GM23338 (cell line): ENCODE measurements around the gene C11orf98.

Experiments used
- CREB1 ChIP-seq: fragments of 250-450 bp; sonication (Bioruptor Pico); IDR thresholded peaks from 2 replicates; pipeline ENCODE4 v1.5.0; 2020; ENCODE audit warnings: low read depth, mild to moderate bottlenecking, moderate library complexity
- EZH2 ChIP-seq: fragments of 200-600 bp; sonication (generic); IDR thresholded peaks from one replicate; pipeline ENCODE4 v1.8.0; 2017; ENCODE audit warnings: antibody characterized with exemption, mild to moderate bottlenecking, low read depth; ENCODE audit not compliant: unreplicated experiment
- EZH2phosphoT487 ChIP-seq: fragments of 200-600 bp; sonication (generic); IDR thresholded peaks from one replicate; pipeline ENCODE4 v1.8.1; 2018; ENCODE audit warnings: antibody characterized with exemption; ENCODE audit not compliant: unreplicated experiment
- JUNB ChIP-seq: IDR thresholded peaks from one replicate; pipeline ENCODE4 v1.6.1; 2016; ENCODE audit warnings: antibody characterized with exemption; ENCODE audit not compliant: unreplicated experiment
- NANOG ChIP-seq: IDR thresholded peaks from 2 replicates; pipeline ENCODE4 v1.6.1; 2016; ENCODE audit warnings: antibody characterized with exemption, borderline replicate concordance
- POLR2AphosphoS5 ChIP-seq: IDR thresholded peaks from 2 replicates; pipeline ENCODE4 v1.6.1; 2016; ENCODE audit warnings: antibody characterized with exemption, low read depth
- STAT1 ChIP-seq: IDR thresholded peaks from one replicate; pipeline ENCODE4 v1.6.1; 2016; ENCODE audit warnings: antibody characterized with exemption; ENCODE audit not compliant: unreplicated experiment
- ZNF114 ChIP-seq: fragments of 250-450 bp; sonication (Bioruptor Pico); IDR thresholded peaks from 2 replicates; pipeline ENCODE4 v1.5.0; 2020; ENCODE audit warnings: mild to moderate bottlenecking, moderate library complexity
- ZNF331 ChIP-seq: fragments of 250-450 bp; sonication (Bioruptor Pico); IDR thresholded peaks from 2 replicates; pipeline ENCODE4 v1.5.0; 2020; ENCODE audit warnings: low read depth, mild to moderate bottlenecking, moderate library complexity
- TF ChIP-seq, protein P1 (sequence below), 2 experiments: fragments of 200-600 bp in 1 of 2; sonication (generic) in 1 of 2; conservative IDR thresholded peaks; 2 replicates each; pipeline versions ENCODE4 v1.5.1 to v1.6.1; 2016 to 2017; ENCODE audit warnings: antibody characterized with exemption in 2 of 2, low read depth in 2 of 2, mild to moderate bottlenecking in 2 of 2, moderate library complexity in 1 of 2
- TF ChIP-seq, protein P2 (sequence below): IDR thresholded peaks from one replicate; pipeline ENCODE4 v1.6.1; 2018; ENCODE audit warnings: antibody characterized with exemption; ENCODE audit not compliant: unreplicated experiment
- TF ChIP-seq, protein P3 (sequence below): IDR thresholded peaks from 2 replicates; pipeline ENCODE4 v1.6.1; 2016; ENCODE audit warnings: antibody characterized with exemption

DNA sequence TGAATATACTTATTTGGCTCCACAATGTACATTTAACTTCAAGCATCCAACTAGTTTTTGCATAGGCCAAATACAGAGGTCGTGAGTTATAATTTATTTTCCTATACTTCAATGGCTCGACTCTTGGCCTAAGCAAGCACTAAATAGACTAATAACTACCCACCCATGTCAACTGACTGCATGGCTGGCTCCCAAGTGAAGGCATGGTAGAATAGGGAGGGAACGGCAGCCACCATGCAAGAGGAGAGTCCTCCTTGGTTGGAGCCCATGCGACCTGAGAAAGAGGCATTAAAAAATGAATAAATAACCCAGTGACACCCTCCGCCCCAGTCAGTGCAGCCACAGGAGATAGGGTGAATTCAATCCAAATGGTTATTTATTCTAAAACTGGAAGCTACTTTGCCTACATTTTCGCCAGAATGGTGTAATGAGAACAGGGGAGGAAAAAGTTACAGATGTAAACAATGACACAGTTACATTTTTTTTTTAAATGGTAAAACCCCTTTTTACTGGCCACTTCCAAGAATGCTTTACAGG is 47.3 kb upstream of the C11orf98 start:
- TF ChIP-seq, protein P1, sequence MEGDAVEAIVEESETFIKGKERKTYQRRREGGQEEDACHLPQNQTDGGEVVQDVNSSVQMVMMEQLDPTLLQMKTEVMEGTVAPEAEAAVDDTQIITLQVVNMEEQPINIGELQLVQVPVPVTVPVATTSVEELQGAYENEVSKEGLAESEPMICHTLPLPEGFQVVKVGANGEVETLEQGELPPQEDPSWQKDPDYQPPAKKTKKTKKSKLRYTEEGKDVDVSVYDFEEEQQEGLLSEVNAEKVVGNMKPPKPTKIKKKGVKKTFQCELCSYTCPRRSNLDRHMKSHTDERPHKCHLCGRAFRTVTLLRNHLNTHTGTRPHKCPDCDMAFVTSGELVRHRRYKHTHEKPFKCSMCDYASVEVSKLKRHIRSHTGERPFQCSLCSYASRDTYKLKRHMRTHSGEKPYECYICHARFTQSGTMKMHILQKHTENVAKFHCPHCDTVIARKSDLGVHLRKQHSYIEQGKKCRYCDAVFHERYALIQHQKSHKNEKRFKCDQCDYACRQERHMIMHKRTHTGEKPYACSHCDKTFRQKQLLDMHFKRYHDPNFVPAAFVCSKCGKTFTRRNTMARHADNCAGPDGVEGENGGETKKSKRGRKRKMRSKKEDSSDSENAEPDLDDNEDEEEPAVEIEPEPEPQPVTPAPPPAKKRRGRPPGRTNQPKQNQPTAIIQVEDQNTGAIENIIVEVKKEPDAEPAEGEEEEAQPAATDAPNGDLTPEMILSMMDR (conservative IDR thresholded peaks at IDR 0.05; ENCODE audit: low read depth in 2 of 2) = no peak
- TF ChIP-seq CREB1 (CRISPR knock-in tag) (no peak), EZH2 (no peak), EZH2phosphoT487 (no peak), POLR2AphosphoS5 (no peak), JUNB (no peak), NANOG (no peak), STAT1 (no peak), ZNF114 (no peak), ZNF331 (no peak)
- TF ChIP-seq, protein P2, sequence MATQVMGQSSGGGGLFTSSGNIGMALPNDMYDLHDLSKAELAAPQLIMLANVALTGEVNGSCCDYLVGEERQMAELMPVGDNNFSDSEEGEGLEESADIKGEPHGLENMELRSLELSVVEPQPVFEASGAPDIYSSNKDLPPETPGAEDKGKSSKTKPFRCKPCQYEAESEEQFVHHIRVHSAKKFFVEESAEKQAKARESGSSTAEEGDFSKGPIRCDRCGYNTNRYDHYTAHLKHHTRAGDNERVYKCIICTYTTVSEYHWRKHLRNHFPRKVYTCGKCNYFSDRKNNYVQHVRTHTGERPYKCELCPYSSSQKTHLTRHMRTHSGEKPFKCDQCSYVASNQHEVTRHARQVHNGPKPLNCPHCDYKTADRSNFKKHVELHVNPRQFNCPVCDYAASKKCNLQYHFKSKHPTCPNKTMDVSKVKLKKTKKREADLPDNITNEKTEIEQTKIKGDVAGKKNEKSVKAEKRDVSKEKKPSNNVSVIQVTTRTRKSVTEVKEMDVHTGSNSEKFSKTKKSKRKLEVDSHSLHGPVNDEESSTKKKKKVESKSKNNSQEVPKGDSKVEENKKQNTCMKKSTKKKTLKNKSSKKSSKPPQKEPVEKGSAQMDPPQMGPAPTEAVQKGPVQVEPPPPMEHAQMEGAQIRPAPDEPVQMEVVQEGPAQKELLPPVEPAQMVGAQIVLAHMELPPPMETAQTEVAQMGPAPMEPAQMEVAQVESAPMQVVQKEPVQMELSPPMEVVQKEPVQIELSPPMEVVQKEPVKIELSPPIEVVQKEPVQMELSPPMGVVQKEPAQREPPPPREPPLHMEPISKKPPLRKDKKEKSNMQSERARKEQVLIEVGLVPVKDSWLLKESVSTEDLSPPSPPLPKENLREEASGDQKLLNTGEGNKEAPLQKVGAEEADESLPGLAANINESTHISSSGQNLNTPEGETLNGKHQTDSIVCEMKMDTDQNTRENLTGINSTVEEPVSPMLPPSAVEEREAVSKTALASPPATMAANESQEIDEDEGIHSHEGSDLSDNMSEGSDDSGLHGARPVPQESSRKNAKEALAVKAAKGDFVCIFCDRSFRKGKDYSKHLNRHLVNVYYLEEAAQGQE = no peak
- TF ChIP-seq, protein P3, sequence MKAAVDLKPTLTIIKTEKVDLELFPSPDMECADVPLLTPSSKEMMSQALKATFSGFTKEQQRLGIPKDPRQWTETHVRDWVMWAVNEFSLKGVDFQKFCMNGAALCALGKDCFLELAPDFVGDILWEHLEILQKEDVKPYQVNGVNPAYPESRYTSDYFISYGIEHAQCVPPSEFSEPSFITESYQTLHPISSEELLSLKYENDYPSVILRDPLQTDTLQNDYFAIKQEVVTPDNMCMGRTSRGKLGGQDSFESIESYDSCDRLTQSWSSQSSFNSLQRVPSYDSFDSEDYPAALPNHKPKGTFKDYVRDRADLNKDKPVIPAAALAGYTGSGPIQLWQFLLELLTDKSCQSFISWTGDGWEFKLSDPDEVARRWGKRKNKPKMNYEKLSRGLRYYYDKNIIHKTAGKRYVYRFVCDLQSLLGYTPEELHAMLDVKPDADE = no peak
